Heart right ventricle (tissue), 16 donors: ENCODE data around the gene LXN. TPM values are rescaled to one million over a fixed set of nuclear protein-coding genes. Genes with fewer than 3 reads are reported as not detected.

Source experiments
- ATAC-seq, 8 donors: fragments of 200-7000 bp; cut with Tn5 transposase; one replicate each; pipeline ENCODE4 v1.9.1; 2020; ENCODE audit warnings: mild to moderate bottlenecking in 8 of 8, moderate library complexity in 8 of 8, moderate number of reproducible peaks in 1 of 8
- DNase-seq, 2 donors: peaks; one replicate each; pipeline ENCODE4 v3.0.0-alpha.2; 2020
- H3K27ac ChIP-seq, 10 donors: fragments of 200-600 bp; sonication (generic) in 2 of 10; one replicate each; pipeline versions ENCODE4 v1.5.0 to v1.8.0; 2020 to 2022; ENCODE audit warnings: mild to moderate bottlenecking in 3 of 10
- H3K27me3 ChIP-seq, 7 donors: fragments of 200-600 bp; one replicate each; pipeline ENCODE4 v1.8.0; 2021 to 2022; ENCODE audit warnings: mild to moderate bottlenecking in 2 of 7
- H3K36me3 ChIP-seq, 9 donors: fragments of 200-600 bp; sonication (generic) in 1 of 9; one replicate each; pipeline versions ENCODE4 v1.5.0 to v1.8.0; 2020 to 2022; ENCODE audit warnings: mild to moderate bottlenecking in 2 of 9
- H3K4me1 ChIP-seq, 9 donors: fragments of 200-600 bp; sonication (generic) in 1 of 9; one replicate each; pipeline versions ENCODE4 v1.5.0 to v1.8.0; 2020 to 2022; ENCODE audit warnings: mild to moderate bottlenecking in 4 of 9
- H3K4me3 ChIP-seq, 10 donors: fragments of 200-600 bp; sonication (generic) in 2 of 10; one replicate each; pipeline versions ENCODE4 v1.5.0 to v1.8.0; 2020 to 2022; ENCODE audit warnings: mild to moderate bottlenecking in 7 of 10, moderate library complexity in 2 of 10
- H3K9me3 ChIP-seq, 11 donors: fragments of 200-600 bp in 10 of 11; sonication (generic) in 2 of 11; one replicate each; pipeline versions ENCODE4 v1.5.0 to v1.8.0; 2013 to 2022; ENCODE audit warnings: mild to moderate bottlenecking in 2 of 11, control low read depth in 1 of 11, moderate library complexity in 1 of 11
- WGBS, 2 donors: extraction: QIAGEN DNeasy Blood & Tissue Kit; methylation state at CpG; one replicate each; pipeline ENCODE4 v1.1.7; 2013; ENCODE audit warnings: inconsistent platforms in 1 of 2; 5-methylcytosine and 5-hydroxymethylcytosine counted together
- intact Hi-C, 10 donors: fragments of 100-400 bp; cut with DNase I; formaldehyde crosslinking; loops; one replicate each; pipeline versions ENCODE4 v1.11.1 to v1.14.2; 2022
- polyA plus RNA-seq, 2 donors: library from polyadenylated mRNA; stranded (reverse); fragments of 200-250 nt; gene quantifications; one replicate each; pipeline ENCODE4 v1.2.3, GENCODE V29; 2013
- total RNA-seq, 10 donors: library from RNA; stranded (reverse); fragmentation: NEBNext Ultra II Directional in 3 of 10; extraction: Animal tissue kit (Norgen Biotek cat#: 25700) in 3 of 10; gene quantifications; one replicate each; pipeline versions ENCODE4 v1.2.1 to v1.2.4, GENCODE V29; 2021 to 2023
- TF ChIP-seq, protein P1 (sequence below), 9 donors: fragments of 200-600 bp; sonication (generic) in 2 of 9; IDR thresholded peaks; one replicate each; pipeline versions ENCODE4 v1.5.0 to v1.8.0; 2021 to 2022; ENCODE audit warnings: antibody characterized with exemption in 9 of 9, mild to moderate bottlenecking in 5 of 9, moderate library complexity in 1 of 9
- donor health status: Arrhythmogenic right ventricular cardiomyopathy.
- donor health status: ischemic (EF 13 %, LVEDD 7.1; RV severe dilation, severe dysfunction).
- donor health status: healthy with polysubstance abuse.
- donor health status: DM: no; HTN: yes; CAD: no.
- donor health status: DM: no; HTN: no; CAD: no.
- donor health status: ischemic (EF 25% LVEDD 6.9; RV normal size, moderate dysfunction).
- donor health status: ischemic (EF 25% LVEDD 5.7; RV mildly dilated, moderate dysfunction).
- donor health status: healthy.
- donor health status: DM: yes; HTN: yes; CAD: no.
- donor health status: Ischemic cardiomyopathy.
- donor health status: ischemic (EF 35%, LVEDD 5.7; RV mildly dilated, moderate dysfunction).
- donor health status: nonischemic (EF 11% LVEDD 7.7; RV severe dilation, severe dysfunction).
- donor health status: DM: yes; HTN: yes; CAD: no.
- donor health status: PGD.
- donor health status: ischemic (EF 29% LVEDD 5.4; RV normal size, mild dysfunction).
- donor health status: nonischemic (EF 23%, LVEDD 6.1; RV moderate dilation, normal function).

LXN gene
- total and polyA plus RNA-seq, 12 donors: 2.5 to 10.0 (median 3.4) TPM

DNA sequence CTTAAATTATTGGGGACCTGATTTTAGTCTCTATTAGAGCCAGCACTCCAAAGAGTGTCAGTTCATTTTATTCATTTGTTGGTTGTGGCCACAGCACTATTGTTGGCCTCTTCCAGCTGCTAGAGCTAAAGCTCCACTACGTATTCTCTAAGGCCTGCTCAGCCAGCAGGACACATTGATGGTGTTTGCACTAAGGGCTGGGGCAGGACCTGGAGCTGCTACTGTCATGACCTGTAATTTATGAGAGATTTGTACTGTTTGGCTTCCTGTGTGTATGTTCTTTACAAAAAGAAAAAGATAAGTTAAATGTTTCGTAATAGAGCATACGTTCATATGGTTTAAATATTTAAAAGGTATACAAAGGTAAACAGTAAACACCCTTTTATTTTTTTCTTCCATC lies 20.0 kb downstream of the LXN start:
- intact Hi-C loops: loop anchor here in 1 of 10 donors (10.0 kb wide), 1 partner anchor 142 kb away; no protein-coding TSS in a partner anchor
- Histone ChIP-seq H3K4me3 (no peak overlapping the region), H3K4me1 (peaks cover 0 to 23% (median 11%) of the 10 kb centered on the region in 9 donors), H3K9me3 (no peaks in the 10 kb centered on the region), H3K27me3 (no peaks in the 10 kb centered on the region), H3K36me3 (peaks cover 0 to 100% (median 44%) of the 10 kb centered on the region in 9 donors), H3K27ac (no peak overlapping the region)
- TF ChIP-seq, protein P1, sequence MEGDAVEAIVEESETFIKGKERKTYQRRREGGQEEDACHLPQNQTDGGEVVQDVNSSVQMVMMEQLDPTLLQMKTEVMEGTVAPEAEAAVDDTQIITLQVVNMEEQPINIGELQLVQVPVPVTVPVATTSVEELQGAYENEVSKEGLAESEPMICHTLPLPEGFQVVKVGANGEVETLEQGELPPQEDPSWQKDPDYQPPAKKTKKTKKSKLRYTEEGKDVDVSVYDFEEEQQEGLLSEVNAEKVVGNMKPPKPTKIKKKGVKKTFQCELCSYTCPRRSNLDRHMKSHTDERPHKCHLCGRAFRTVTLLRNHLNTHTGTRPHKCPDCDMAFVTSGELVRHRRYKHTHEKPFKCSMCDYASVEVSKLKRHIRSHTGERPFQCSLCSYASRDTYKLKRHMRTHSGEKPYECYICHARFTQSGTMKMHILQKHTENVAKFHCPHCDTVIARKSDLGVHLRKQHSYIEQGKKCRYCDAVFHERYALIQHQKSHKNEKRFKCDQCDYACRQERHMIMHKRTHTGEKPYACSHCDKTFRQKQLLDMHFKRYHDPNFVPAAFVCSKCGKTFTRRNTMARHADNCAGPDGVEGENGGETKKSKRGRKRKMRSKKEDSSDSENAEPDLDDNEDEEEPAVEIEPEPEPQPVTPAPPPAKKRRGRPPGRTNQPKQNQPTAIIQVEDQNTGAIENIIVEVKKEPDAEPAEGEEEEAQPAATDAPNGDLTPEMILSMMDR (IDR thresholded peaks at IDR 0.05): no peak
- WGBS, 2 donors: 90 to 93% methylated on average over 3 of the region's 3 CpGs
- DNase-seq: no peak
- no peak for ATAC-seq

DNA sequence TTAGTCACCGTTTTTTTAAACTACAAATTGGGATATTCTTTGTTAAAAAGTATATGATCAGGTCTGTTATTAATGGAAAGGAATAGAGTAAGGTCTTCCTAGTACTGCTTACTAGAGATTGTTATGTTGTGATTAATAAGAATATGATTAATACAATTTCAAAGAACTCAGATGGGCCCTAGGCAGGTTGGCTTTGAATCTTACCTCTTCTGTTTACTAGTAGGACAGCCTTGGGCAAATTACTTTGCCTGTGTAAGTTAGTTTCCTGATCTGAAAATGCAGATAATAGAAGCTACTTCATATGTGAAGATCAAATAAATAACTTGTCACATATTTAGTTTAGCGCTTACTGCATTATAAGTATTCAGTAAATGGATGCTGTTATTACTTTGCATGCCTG lies 21.3 kb downstream of the LXN start:
- Histone ChIP-seq H3K9me3 (no peaks in the 10 kb centered on the region), H3K36me3 (peaks cover 0 to 100% (median 44%) of the 10 kb centered on the region in 9 donors), H3K4me1 (peaks cover 0 to 35% (median 11%) of the 10 kb centered on the region in 9 donors), H3K27me3 (no peaks in the 10 kb centered on the region), H3K27ac (no peak overlapping the region), H3K4me3 (no peak overlapping the region)
- TF ChIP-seq, protein P1 (IDR thresholded peaks at IDR 0.05): no peak
- 97% methylated on average over 2 of the region's 2 CpGs for WGBS, 2 donors
- intact Hi-C loops: loop anchor here in 1 of 10 donors (10.0 kb wide), 1 partner anchor 144 kb away; no protein-coding TSS in a partner anchor
- DNase-seq (no peak), ATAC-seq (no peak)

DNA sequence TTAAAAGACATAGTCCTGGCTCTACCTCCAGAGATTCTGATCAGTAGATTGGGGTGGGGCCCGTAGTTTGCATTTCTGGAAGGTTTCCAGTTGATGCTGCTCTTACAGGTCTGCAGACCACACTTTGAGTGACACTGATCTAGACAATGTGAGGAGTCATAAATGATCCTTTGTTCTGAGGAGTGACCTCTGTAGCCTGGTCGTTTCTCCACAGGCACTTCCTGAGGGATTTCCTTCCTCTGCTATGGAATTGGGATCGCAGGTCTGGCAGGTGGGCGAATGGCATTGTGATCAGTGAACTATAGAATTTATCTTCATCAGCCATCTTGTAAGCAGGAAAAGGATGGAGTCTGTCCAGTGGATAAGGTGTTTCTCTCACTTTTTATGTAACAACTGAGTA lies 22.7 kb downstream of the LXN start:
- Histone ChIP-seq H3K36me3 (peaks cover 0 to 91% (median 34%) of the 10 kb centered on the region in 9 donors), H3K4me1 (peaks cover 4 to 48% (median 23%) of the 10 kb centered on the region in 9 donors), H3K9me3 (no peaks in the 10 kb centered on the region), H3K27ac (peak overlapping the region in 2 of 10 donors; percentile 57 to 59), H3K27me3 (no peaks in the 10 kb centered on the region), H3K4me3 (no peak overlapping the region)
- peak in 1 of 2 donors; percentile 10 for DNase-seq
- intact Hi-C loops: loop anchor here in 4 of 10 donors (10.0 kb wide), 5 partner anchors 75 to 1495 kb away; partner anchors contain the start of gene MLF1 (in 1 of the 4)
- TF ChIP-seq, protein P1 (IDR thresholded peaks at IDR 0.05): no peak
- 55 to 56% methylated on average over 4 of the region's 4 CpGs for WGBS, 2 donors
- ATAC-seq: peak; percentile 54 to 86 (median 76)

DNA sequence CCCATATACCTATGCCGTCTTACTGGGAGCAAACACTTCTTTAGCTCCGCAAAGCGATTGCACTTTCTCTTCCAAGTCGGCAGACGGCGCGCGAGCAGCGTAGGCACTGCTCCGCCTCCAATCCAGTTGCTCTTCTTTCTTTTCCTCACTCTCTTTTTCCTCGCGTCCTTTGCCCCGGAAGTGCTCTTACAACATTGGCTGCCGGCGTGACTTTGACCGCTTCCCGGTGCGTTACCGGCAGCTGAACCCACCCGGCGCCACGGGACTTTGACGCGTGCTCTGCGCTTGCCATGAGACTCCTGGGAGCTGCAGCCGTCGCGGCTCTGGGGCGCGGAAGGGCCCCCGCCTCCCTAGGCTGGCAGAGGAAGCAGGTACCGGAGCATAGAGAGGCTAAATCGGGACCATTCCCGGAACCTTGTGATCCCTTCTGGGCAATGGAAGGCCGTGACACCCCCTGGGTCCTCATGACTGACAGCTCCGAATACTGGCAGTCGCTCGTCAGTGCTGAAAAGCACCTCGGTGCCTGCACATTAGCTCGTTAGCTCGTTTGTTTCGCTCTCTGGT lies 28.0 kb downstream of the LXN start, which contains the start of gene GFM1:
Gene GFM1, plus strand, starts transcription at position 183 of the 564 bp plus-strand sequence. Its CDS starts 108 bp downstream, at position 291.
- ATAC-seq: peak; percentile 96 to 99 (median 98)
- peak; percentile 88 to 94 for DNase-seq
- H3K9me3 ChIP-seq: no peaks in the 10 kb centered on the region
- TF ChIP-seq, protein P1 (IDR thresholded peaks at IDR 0.05): peak; percentile 58 to 97 (median 89)
- no peaks in the 10 kb centered on the region for H3K27me3 ChIP-seq
- intact Hi-C loops: loop anchor here in 8 of 10 donors (5.0 to 10.0 kb wide), 7 partner anchors 70 to 1490 kb away; partner anchors contain the start of gene MLF1 (in 4 of the 8)
- H3K4me3 ChIP-seq: peak within 1 kb of the TSS; percentile 55 to 86 (median 78)
- H3K36me3 ChIP-seq: peaks cover 0 to 38% (median 7%) of the 10 kb centered on the region in 9 donors
- H3K27ac ChIP-seq: peak within 1 kb of the TSS; percentile 76 to 92 (median 88)
- peaks cover 4 to 40% (median 22%) of the 10 kb centered on the region in 9 donors for H3K4me1 ChIP-seq
- 0 to 1% methylated on average over 42 of the region's 42 CpGs for WGBS, 2 donors
